ENCODE measurements around the gene UACA.

Gene UACA

GRCh38 chr15:70781236-70781635, 17.9 kb upstream of the UACA start:
- DNase-seq: no peak

GRCh38 chr15:70778258-70779076, 15.1 kb upstream of the UACA start:
- DNase-seq: no peak

DNA sequence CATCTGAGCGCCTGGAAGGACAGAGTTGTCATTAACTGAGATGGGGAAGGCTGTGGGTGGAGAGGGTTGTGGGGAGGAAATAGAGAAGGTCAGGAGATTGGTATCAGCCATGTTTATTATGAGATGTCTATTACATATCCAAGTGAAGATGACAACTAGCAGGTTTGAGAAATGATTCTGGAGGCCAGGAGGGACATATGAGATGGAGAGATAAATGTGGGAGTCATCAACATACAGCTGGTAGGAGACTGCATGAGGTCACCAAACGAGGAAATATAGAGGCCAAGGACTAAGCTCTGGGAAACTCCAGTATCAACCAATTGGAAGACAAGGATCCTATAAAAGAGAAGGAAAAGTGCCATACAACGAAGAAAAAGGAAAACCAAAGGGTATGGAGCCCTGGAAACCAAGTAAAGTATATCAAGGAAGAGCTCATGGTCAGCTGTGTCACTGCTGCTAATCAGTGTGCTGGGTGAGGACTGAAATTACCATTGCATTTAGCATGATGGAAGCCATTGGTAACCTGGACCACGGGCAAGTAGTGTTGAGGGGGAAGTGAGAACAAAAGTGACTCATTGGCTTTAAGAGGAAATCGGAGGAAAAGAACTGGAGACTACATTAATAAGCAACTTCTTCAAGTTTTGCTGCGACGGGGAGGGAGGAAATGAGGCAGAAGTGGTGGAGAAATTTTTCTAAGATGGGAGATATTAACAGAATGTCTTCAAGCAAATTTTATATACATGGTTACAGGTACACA, 14.0 kb upstream of the UACA start:
- DNase-seq: no peak

DNA sequence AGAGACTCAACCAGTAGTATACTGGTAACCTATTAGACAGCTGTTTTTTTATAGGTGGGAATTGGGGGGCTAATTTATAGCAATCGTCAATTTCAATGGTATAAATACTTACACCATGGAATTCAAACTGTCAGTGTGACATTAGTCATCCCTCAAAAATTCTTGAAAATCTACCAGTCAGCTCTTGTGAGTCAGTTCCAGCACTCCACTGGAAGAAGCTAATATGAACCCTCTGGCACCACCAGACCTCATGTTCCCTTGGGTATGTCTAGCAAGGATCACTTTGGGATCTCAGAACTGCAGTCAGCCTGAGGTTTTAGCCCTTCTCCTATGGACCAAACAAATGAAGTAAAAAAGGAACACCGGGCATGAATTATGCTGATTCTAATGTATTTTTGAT, 11.8 kb upstream of the UACA start:
- no peak for DNase-seq

GRCh38 chr15:70772402-70772801, 9.0 kb upstream of the UACA start:
- DNase-seq: no peak

GRCh38 chr15:70770863-70771262, 7.5 kb upstream of the UACA start:
- no peak for DNase-seq

GRCh38 chr15:70768257-70768883, 5.0 kb upstream of the UACA start:
- DNase-seq: no peak

DNA sequence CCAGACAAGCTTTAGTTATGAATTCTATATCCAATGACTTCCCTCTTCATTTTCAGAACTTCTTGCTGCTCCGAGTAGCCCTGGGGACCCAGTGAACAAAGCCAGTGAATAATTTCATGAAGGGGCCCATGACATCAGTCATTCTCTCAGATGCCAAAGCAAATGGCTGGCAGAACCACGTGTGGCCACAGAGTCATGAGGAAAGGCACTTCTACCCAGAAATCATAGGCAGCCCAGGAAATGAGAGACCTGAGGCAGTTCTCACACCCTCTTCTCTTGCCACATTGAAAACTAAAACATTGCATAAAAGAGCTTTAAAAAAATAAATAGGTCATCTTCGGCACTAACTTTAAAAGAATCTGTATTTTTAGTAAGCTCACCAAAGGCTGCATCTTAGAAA, 4.3 kb upstream of the UACA start:
- DNase-seq: no peak

DNA sequence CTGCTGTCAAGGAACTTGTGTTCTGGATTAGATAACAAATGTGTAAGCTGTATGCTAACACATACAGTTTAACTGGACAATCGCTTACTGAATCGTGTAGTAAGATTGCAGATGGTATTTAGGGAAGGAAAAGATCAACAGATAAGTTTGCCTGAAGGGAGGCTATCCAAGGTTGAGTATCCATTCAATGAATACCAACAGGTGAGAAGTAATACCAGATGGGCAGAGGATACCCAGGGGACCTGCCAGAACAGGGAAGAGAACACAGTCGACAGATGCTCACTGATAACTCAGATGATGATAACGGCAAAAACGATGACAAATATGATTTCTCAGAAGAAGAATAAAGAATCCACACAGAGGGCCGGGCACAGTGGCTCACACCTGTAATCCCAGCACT, 3.2 kb upstream of the UACA start:
- no peak for DNase-seq

- no peak for DNase-seq
Measured at GRCh38 chr15:70765504-70766281, 2.3 kb upstream of the UACA start.

- no peak for DNase-seq
Measured at GRCh38 chr15:70763950-70764730, 782 bp upstream of the UACA start.

DNA sequence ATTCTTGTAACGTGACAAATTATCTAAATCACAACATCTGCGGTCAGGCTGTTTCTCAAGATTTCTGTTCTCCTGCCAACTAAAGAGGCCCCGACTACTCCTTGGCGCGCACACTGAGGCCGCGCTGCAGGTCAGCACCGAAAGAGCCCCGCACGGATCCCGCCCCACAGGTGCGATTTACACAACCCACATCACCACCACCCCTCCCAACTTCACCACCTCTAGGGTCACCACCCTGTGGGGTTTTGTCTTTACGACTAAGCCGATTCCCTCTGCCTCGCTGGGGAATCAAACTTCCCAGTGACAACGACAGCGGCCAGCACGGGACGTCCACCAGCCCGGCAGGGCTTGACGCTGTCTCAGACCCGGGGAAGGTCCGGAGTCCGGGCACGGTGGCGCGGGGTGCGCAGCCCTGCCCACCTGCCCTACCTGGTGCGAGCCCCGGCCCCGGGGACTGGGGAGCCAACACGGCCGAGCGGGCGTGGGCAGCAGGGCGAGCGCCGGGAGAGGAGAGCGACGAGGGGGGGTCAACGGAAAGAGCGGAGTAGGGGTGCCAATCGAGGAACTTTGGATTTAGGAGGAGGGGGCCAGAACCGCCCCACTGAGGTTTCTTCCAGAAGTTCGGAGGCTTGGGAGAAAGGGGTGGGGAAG, 764 bp downstream of the UACA start:
- DNase-seq: no peak

GRCh38 chr15:70761931-70762468, 1.4 kb downstream of the UACA start:
- DNase-seq: no peak

GRCh38 chr15:70761046-70761445, 2.3 kb downstream of the UACA start:
- no peak for DNase-seq

GRCh38 chr15:70758790-70759462, 4.4 kb downstream of the UACA start:
- DNase-seq: no peak

GRCh38 chr15:70757627-70758026, 5.7 kb downstream of the UACA start:
- DNase-seq: no peak

GRCh38 chr15:70754862-70755261, 8.5 kb downstream of the UACA start:
- DNase-seq: no peak

DNA sequence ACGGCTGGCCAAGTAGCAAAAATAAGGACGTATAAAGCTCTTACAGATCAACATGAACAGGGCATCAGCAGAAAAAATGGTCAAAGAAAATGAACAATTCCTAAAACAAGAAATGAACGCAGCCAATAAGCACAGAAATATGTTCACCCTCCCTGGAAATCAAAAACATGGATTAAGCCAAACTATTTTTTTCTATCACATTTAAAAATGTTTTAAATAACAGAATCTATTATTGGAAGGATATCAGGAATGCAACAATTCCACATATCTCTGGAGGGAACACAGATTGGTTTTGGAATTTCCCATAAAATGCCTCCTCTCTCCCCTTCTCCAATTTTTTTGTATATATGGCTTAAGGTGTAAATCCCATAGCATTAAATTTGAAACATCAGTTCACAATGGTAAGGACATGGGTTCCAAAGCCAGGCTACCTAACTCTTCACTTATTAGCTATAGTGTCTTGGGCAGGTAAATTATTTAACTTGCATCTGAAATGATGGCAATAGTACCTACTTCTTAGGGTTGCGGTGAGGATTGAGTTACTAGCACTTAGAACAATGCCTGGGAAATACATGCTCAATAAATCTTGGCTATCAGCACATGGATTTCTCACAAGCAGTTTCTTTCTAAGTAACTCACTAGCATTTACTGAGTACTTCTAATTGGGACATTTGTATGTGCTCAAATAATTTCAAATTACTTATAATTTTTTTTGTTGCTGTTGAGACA, 10.1 kb downstream of the UACA start:
- no peak for DNase-seq

GRCh38 chr15:70752193-70752635, 11.1 kb downstream of the UACA start:
- DNase-seq: no peak

Data from NCI-H446 treated with DMSO at 0.1 percent for 48 hours (cell line).